Smooth muscle cell (in vitro differentiated cells): ENCODE measurements around the gene PDGFRB. TPM values are rescaled to one million over a fixed set of nuclear protein-coding genes. Genes with fewer than 3 reads are reported as not detected.

Source experiments
- DNase-seq: peaks from one replicate; lab custom pipeline; 2025; ENCODE audit not compliant: unreplicated experiment; lab: John Stamatoyannopoulos, UW
- H2AFZ ChIP-seq: fragments of 200-600 bp; sonication (generic); 2 replicates; pipeline ENCODE4 v1.6.0; 2016; ENCODE audit warnings: antibody characterized with exemption, low read depth, mild to moderate bottlenecking
- H3F3A ChIP-seq: fragments of 200-600 bp; sonication (generic); 2 replicates; pipeline ENCODE4 v1.6.0; 2017; ENCODE audit warnings: antibody characterized with exemption, low read depth
- H3K27ac ChIP-seq: fragments of 200-600 bp; sonication (generic); 2 replicates; pipeline ENCODE4 v1.5.1; 2016; ENCODE audit warnings: low read depth, mild to moderate bottlenecking
- H3K27me3 ChIP-seq: fragments of 200-600 bp; sonication (generic); 2 replicates; pipeline ENCODE4 v1.6.1; 2016; ENCODE audit warnings: low read depth, mild to moderate bottlenecking
- H3K36me3 ChIP-seq: fragments of 200-600 bp; sonication (generic); 2 replicates; pipeline ENCODE4 v1.5.1; 2016; ENCODE audit warnings: low read depth
- H3K4me1 ChIP-seq: fragments of 200-600 bp; sonication (generic); 2 replicates; pipeline ENCODE4 v1.5.1; 2016; ENCODE audit warnings: low read depth
- H3K4me2 ChIP-seq: fragments of 200-600 bp; sonication (generic); 2 replicates; pipeline ENCODE4 v1.6.0; 2016; ENCODE audit warnings: mild to moderate bottlenecking
- H3K4me3 ChIP-seq: fragments of 200-600 bp; sonication (generic); 2 replicates; pipeline ENCODE4 v1.5.1; 2016; ENCODE audit warnings: mild to moderate bottlenecking
- H3K79me2 ChIP-seq: fragments of 200-600 bp; sonication (generic); 2 replicates; pipeline ENCODE4 v1.6.0; 2016; ENCODE audit warnings: low read depth, mild to moderate bottlenecking
- H3K9ac ChIP-seq: fragments of 200-600 bp; sonication (generic); 2 replicates; pipeline ENCODE4 v1.6.0; 2016; ENCODE audit warnings: low read depth
- H3K9me3 ChIP-seq: fragments of 200-600 bp; sonication (generic); replicated peaks from 2 replicates; pipeline ENCODE4 v1.5.1; 2016; ENCODE audit warnings: low read depth
- H4K20me1 ChIP-seq: fragments of 200-600 bp; sonication (generic); 2 replicates; pipeline ENCODE4 v1.6.0; 2016; ENCODE audit warnings: low read depth
- WGBS: methylation state at CpG from one replicate; pipeline ENCODE4 v1.1.7; 2016; ENCODE audit warnings: low lambda C conversion rate; 5-methylcytosine and 5-hydroxymethylcytosine counted together
- polyA plus RNA-seq: library from polyadenylated mRNA; unstranded; fragments of >200 nt; fragmentation: Nextera tagmentation; extraction: Ambion mirVana; gene quantifications from 2 replicates; pipeline ENCODE4 v1.2.1, GENCODE V29; 2016
- total RNA-seq: library from RNA; depleted of rRNA; stranded (reverse); fragments of >200 nt; gene quantifications from 2 replicates; pipeline ENCODE4 v1.2.3, GENCODE V29; 2014
- TF ChIP-seq, protein P1 (sequence below): fragments of 200-600 bp; sonication (generic); IDR thresholded peaks from 2 replicates; pipeline ENCODE4 v1.5.1; 2017; ENCODE audit warnings: borderline replicate concordance, mild to moderate bottlenecking, antibody characterized with exemption; ENCODE audit not compliant: insufficient read depth, poor library complexity, severe bottlenecking

Gene PDGFRB
- total and polyA plus RNA-seq, 2 experiments from 2014 or later: 370 to 522 TPM

DNA sequence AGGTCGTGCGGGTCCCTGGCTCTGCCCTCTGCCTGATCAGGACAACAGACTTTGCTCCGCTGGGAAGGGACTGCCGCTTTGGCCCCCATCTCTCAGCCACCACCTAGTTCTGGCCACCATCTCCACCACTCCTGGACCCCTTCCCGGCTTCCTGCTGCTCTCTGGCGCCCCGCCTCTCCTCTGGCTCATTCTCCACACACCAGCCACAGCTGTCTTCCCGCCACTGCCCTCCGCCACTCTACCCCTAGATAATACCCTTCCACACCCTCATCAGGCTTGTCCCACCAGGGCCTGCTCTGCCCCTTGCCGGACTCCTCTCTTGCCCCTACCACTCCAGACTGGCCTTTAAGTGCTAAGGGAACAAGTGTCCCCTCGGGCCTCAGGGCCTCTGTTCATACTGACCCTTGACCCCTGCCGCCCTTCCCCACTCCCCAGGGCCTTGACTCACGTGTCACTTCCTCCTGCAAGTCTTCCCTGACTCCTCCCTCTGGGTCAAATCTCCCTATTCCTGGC lies 8.0 kb upstream of the PDGFRB start:
- DNase-seq: no peak
- TF ChIP-seq, protein P1, sequence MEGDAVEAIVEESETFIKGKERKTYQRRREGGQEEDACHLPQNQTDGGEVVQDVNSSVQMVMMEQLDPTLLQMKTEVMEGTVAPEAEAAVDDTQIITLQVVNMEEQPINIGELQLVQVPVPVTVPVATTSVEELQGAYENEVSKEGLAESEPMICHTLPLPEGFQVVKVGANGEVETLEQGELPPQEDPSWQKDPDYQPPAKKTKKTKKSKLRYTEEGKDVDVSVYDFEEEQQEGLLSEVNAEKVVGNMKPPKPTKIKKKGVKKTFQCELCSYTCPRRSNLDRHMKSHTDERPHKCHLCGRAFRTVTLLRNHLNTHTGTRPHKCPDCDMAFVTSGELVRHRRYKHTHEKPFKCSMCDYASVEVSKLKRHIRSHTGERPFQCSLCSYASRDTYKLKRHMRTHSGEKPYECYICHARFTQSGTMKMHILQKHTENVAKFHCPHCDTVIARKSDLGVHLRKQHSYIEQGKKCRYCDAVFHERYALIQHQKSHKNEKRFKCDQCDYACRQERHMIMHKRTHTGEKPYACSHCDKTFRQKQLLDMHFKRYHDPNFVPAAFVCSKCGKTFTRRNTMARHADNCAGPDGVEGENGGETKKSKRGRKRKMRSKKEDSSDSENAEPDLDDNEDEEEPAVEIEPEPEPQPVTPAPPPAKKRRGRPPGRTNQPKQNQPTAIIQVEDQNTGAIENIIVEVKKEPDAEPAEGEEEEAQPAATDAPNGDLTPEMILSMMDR: no peak
- Histone ChIP-seq H3K4me2 (no peak overlapping the region), H3K27me3 (peaks cover 24% of the 10 kb centered on the region), H3K79me2 (no peaks in the 10 kb centered on the region), H3K9ac (no peak overlapping the region), H3F3A (peaks cover 9% of the 10 kb centered on the region), H3K9me3 (no peaks in the 10 kb centered on the region), H2AFZ (no peak overlapping the region), H4K20me1 (no peaks in the 10 kb centered on the region), H3K36me3 (no peaks in the 10 kb centered on the region), H3K27ac (no peak overlapping the region), H3K4me1 (peaks cover 7% of the 10 kb centered on the region), H3K4me3 (no peak overlapping the region)
- WGBS: 71% methylated on average over 13 of the region's 13 CpGs

- H3K27ac ChIP-seq: no peak overlapping the region
- H3K4me3 ChIP-seq: no peak overlapping the region
- WGBS: 81% methylated on average over 3 of the region's 3 CpGs
- TF ChIP-seq, protein P1: no peak
- H4K20me1 ChIP-seq: no peaks in the 10 kb centered on the region
- H2AFZ ChIP-seq: no peak overlapping the region
- H3K9me3 ChIP-seq: no peaks in the 10 kb centered on the region
- no peaks in the 10 kb centered on the region for H3K36me3 ChIP-seq
- peaks cover 7% of the 10 kb centered on the region for H3K4me1 ChIP-seq
- H3K4me2 ChIP-seq: no peak overlapping the region
- H3K27me3 ChIP-seq: peaks cover 21% of the 10 kb centered on the region
- H3K9ac ChIP-seq: no peak overlapping the region
- peaks cover 10% of the 10 kb centered on the region for H3F3A ChIP-seq
- no peaks in the 10 kb centered on the region for H3K79me2 ChIP-seq
- DNase-seq: no peak
Measured at GRCh38 chr5:150163035-150163434, 7.4 kb upstream of the PDGFRB start.

DNA sequence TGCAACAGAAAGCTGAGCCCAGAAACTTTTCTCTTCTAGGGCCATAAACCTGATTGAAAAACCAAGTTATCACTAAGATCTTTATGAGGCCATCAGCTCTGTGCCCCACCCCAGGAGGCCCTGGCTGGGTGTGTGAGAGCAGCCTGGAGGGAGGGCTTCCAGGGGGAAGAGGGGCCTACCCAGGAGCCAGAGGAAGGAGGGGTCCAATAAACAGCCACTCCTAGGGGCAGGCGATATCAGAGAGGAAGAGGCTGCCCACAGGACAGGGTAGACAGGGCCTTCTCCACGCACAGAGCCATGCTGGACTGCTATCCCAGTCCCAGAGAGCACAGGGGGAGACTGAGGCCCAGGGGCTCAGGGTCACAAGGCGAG lies 6.5 kb upstream of the PDGFRB start:
- WGBS: 53% methylated on average over 3 of the region's 3 CpGs
- Histone ChIP-seq H2AFZ (no peak overlapping the region), H3K9me3 (no peaks in the 10 kb centered on the region), H3K4me2 (no peak overlapping the region), H4K20me1 (no peaks in the 10 kb centered on the region), H3K27ac (peak overlapping the region; percentile 32), H3K27me3 (peaks cover 15% of the 10 kb centered on the region), H3K9ac (no peak overlapping the region), H3K36me3 (no peaks in the 10 kb centered on the region), H3K79me2 (no peaks in the 10 kb centered on the region), H3F3A (peaks cover 13% of the 10 kb centered on the region), H3K4me3 (no peak overlapping the region), H3K4me1 (peaks cover 3% of the 10 kb centered on the region)
- DNase-seq: no peak
- TF ChIP-seq, protein P1: no peak
